GM23248 (cell line): ENCODE data around the gene INPP5A.

Source experiments
- EZH2 ChIP-seq: fragments of 200-600 bp; sonication (generic); IDR thresholded peaks from 2 replicates; pipeline ENCODE4 v1.6.1; 2018; ENCODE audit warnings: antibody characterized with exemption, mild to moderate bottlenecking; ENCODE audit not compliant: insufficient read depth, poor library complexity, severe bottlenecking
- EZH2phosphoT487 ChIP-seq: fragments of 200-600 bp; sonication (generic); IDR thresholded peaks from 2 replicates; pipeline ENCODE4 v1.6.1; 2018; ENCODE audit warnings: antibody characterized with exemption, moderate library complexity, mild to moderate bottlenecking, low read depth; ENCODE audit not compliant: insufficient read depth

DNA sequence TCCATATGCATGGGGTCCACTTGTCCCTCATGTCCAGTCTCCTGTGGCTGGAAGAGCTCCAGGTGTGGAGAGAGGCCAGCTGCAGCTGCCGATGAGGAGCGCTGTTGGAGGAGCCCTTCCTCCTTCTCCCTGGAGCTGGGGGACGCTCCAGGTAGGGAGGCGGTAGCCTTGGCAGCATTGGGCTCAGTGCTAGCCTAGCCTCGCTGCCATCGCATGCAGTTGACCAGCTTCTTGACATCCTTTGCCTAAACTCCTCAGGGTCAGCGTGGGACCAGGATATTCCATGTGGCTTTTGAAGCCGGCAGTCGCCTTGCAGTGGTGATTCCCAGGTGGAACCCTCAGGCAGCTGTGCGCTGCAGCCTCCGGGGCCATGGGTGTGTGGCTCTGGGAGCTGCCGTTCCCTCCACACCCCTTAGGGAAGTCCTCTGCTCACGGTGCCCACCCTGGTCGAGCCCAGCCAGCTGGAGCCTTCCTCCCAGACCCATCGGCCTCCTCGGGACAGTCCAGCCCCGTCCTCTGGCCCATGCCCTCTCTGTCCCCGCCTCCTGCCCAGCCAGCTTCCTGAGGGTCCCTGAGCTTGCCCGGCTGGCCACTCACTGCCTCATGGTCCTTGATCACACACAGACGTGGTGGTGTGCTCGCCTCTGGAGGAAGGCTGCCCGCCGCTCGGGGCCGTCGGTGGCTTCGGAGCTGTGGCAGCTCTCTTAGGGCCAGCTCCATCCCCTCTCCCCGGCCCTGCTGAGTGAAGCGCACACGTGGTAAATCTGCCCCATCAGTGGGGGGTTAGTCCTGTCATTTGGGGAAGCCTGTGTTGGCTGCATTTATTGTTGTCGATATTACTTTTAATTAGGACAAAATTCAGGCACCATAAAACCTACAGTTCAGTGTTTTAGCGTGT, 21.2 kb downstream of the INPP5A start:
- TF ChIP-seq EZH2 (no peak), EZH2phosphoT487 (no peak)
